SIG-M5 treated with dmso at 0.1 percent for 504 hours (cell line): Measurements from ENCODE around the gene P3H2.

Source experiments
- DNase-seq: peaks from one replicate; lab custom pipeline; 2025; ENCODE audit not compliant: unreplicated experiment; lab: John Stamatoyannopoulos, UW

The P3H2 gene

DNA sequence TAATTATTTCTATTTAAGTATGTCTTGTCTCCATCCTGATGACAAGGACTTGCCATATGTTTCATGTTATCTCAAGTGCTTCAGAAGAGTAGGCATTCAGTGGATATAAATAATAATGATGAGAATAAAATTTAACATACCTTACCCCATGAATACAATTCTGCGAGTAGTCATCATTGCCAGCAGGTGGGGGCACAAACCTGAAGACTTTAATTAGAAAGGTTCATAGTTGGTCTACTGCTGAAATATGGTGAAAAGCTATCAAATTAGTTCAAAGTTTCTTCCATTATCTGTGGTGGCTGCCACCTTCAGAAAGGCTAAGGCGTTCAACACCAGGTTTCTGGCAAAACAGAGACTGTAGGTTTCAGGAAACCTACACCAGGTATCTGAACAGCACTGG is 100.9 kb downstream of the P3H2 start:
- DNase-seq: no peak

DNA sequence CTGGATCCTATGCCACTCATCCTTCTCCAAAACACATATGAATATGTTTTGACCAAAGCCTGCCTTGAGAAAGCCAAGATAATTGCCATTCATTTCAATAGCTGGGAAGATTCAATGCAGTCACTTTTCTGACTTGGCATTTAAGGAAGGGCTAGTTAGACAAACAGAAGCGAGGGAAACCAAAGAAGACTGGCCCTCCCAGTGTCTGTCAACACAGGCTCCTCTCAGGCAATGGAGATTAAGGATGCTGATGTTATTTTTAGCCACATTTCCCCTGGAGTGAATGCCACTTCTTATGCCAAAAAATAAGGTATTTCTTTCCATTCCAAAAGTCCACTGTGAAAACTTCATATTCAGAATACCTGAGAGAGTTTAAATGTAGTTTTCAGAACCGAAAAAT is 101.7 kb downstream of the P3H2 start:
- DNase-seq: no peak

DNA sequence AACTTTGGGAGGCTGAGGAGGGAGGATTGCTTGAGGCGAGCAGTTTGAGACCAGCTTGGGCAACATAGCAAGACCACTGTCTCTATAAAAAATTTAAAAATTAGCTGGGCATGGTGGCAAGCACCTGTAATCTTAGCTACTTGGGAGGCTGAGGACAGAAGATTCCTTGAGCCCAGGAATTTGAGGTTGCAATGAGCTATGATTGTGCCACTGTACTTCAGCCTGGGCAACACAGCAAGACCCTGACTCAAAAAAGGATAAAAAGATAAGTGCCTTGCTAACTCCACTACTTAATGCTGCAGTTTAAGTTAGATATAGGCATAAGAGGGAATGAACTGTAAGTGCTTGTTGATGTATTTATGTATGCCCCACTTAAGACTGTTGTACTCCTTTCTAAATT is 102.2 kb downstream of the P3H2 start:
- no peak for DNase-seq

DNA sequence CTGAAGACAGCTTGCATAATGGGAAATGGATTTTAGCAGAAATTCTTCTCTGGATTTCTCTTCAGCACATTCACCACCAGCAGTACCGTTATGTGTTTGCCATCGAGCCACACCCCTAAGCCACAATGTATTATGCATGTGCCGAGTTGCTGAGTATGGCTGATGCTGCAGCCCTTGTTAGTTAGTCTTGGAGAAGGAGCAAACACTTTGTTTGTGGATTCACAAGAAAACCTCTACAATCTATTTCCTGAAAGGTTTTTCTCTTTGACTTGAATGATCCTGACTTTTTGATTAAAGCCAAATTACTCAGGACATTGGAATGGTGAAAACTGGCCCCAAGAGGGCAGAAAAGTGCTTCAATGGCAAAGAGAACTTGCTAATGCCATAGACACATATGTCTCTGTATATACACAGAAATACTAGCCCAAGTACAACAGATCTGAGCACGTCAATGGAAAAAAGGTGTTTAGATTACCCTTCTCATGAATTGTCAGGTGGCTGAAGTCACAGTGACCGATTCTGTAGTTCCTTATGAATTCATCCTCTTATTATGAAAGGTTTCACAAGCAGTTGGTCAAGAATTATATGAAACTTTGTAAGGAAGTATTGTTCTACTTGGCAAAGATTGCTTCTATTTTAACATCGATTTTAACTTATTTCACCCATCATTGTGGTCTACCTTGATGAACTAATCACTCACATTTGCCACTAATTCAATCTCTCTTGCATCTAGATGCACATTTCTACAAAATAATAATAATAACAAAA is 103.0 kb downstream of the P3H2 start:
- peak; percentile 6 for DNase-seq

DNA sequence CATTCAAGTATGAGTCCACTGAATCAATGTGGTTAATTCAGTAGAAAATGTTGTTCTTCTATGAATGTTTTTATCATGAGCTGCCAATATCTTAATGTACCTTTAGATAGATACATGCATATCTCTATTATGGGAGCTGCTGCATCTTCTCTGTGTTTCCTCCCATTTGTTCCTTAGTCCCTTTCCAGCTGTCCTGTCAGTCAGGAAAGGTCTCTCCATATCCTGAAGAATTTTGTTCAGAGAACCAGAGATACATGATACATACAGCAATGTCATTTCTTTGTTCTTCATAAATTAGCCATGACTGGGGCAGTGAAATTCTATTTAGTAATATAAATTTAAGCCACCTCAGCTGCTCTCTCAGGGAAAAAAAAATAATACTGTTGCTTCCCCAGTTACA is 103.7 kb downstream of the P3H2 start:
- DNase-seq: no peak

GRCh38 chr3:190014940-190015339 is 105.8 kb downstream of the P3H2 start:
- DNase-seq: no peak

DNA sequence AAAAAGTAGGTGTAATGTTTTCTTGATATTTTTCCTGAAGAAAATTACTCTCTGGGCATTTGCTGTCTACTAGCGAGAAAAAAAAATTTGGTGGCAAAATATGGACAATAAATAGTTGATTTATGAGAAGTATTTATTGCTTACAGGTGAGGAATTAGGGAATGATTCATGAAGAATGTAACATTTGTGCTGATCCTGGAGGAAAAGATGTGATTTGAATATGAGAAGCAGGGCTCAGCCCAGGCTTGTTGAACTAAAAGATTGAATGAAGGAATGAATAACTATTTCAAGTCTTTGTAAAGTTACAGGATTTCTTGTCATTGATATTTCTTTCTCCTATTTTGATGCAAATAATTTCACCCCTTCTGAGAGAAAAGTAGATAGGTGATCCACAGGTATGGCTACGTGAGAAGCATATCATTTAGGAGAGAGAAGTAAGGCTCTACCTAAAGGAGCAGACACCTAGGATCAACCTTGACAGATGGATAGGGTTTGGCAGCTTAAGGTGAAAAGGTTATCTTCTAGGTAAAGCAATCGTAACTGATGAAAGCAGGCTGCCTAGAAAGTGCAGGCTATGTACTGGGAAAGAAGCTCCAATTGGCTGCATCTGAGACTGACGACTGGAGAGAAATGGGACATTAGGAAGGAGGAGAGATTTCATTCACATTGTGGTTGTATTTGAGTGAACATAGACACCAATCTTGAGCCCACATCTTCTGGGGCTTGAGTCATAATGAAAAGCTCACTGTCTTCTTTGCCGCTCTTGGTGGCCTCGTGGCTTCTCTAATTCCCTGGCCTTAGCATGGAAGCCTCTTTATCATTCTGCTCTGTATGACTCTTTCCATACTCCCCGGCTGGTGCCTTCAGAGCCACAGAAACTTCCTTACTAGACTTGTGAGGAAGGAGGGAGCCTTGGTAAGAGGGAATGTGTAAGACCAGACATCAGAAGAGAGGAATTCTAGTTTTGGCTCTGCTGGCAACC is 106.5 kb downstream of the P3H2 start:
- no peak for DNase-seq

DNA sequence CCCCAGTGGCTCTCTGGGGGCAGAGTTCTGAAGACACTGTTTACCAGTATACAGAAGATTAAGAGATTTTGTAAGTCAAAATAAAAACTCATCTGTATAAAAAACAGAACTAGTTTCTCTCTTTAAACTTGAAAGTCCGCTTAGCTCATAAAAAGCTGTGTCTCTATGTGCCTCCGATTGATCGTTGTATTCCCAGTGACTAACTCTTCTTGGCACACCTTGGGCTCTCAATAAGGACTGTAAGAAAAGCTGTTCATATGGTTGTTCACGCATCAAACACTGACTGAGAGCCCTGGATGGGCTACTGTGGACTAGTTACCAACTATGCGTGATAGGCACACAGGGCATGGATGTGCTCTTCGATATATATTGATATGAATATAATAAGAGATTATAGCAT is 107.9 kb downstream of the P3H2 start:
- DNase-seq: no peak

DNA sequence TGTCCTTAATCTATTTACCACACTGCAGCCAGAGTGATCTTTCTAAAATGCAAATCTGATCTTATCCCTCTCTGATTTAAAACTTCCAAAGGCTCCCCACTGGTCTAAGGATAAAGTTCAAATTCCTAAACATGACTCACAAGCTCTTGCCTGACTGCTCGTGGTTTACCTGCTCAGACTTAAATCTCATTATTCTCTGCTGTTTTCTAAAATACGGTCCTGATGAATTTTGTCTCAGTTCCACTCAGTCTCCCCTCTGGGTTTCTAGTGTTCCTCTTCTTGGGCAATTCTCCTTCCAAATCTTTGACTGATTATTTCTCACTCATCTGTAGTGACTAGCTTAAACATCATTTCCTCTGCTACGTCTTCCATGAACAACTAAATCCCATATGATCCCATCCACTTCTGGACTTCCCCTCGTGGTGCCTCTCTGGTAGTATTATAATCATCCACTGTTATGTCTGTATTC is 108.3 kb downstream of the P3H2 start:
- DNase-seq: no peak

DNA sequence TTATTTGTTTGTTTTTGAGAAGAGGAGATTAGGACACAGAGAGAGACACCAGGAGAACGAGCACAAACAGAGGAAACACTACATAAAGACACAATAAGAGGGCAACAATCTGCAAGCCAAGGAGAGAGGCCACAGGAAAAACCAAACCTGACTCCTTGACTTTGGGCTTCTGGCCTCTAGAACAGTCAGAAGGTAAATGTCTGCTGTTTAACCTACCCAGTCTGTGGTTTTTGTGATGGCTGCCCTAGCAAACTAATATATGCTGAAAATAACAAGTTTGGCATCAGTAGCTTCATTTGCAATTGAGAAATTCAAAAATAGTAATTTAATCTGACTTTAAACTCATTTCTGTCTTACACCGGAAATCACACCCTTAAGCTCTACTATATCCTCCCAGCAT is 110.2 kb downstream of the P3H2 start:
- DNase-seq: no peak

- DNase-seq: no peak
These were observed 111.1 kb downstream of the P3H2 start for GRCh38 chr3:190009614-190010013.

DNA sequence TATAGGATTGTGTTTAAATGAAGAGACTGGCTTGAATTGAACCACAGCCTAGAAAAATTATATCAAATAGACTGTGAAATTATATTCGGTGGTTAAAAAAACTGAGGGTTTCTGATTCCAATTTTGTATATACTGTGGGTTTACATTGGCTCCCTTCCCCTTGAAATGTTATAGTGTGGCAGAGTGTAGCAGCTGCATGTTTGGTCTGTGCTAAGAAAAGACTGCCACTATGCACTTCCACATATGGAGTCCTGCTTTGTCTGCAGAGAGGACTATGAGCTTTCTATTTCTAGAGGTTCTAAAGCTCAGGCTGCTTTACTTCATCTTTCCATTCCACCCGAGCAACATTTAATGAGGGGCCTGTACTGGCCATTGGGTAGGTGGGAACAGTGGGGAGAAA is 112.3 kb downstream of the P3H2 start:
- no peak for DNase-seq

GRCh38 chr3:190005343-190006113 is 115.2 kb downstream of the P3H2 start:
- no peak for DNase-seq

- no peak for DNase-seq
These were observed 116.0 kb downstream of the P3H2 start for GRCh38 chr3:190004656-190005055.

- DNase-seq: no peak
These were observed 117.0 kb downstream of the P3H2 start for GRCh38 chr3:190003681-190004123.

GRCh38 chr3:190003068-190003467 is 117.6 kb downstream of the P3H2 start:
- DNase-seq: no peak

GRCh38 chr3:190001426-190001825 is 119.3 kb downstream of the P3H2 start:
- DNase-seq: no peak

DNA sequence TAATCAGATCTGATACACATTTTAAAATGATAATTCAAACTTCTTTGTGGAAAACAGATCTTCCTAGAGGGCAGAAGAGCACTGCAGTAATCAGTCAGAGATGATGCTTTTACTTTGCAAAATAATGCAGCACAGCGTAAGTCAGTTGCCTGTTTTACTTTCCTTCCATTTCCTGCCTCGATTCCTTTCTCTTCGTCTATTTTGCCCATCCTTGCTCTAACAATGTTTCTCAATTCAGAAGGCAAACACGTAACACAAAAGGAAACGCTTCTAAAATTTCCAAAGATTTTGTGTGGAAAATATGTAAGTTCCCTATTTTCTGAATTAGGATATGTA is 119.9 kb downstream of the P3H2 start:
- DNase-seq: no peak

DNA sequence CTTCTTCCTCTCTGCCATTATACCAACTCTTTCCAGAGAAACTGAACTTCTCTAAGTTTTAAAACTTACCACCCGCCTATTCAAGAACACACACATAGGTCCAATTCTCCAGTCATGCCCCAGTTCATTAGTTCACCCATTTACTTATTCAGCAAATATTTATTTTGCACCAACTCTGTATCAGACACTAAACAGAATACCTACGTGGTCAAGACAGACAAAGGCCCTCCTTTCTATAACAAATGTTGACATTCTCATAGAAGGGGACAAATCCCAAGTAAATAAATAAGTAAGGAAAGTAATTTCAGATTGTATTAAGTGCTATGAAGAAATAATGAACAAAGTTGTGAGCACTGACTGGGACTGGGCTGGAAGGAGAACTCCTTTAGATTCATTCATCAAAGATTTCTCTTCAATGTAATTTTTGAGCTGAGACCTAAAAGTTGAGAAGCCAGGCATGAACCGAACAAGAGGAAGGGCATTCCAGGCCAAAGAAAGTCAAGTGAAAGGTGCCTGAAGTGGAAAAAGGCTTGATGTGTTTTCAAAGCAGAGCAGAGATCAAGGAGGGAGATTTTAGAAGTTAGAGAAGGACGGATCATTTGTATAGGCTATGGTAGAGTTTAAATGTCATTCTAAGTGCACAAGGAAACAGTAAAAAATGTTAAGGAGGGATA is 120.4 kb downstream of the P3H2 start:
- DNase-seq: no peak

DNA sequence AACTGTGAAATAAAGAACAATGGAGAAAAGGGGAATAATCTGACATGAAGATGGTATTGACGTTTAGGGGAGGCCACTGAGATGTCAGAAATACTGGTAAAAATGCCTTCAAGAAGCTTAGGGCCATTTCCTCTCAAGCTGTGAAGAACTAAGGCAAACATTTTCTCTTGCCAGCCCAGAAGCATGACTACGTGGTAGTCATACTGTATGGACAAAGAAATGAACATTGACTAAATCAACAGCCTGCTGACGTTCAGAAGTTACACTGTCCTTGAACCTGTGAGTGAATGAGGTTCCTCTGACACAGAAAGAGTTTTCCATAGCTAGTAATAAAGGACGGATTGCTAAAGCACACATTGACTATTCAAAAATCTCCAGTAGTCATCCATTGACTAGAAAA is 121.0 kb downstream of the P3H2 start:
- DNase-seq: no peak

- DNase-seq: no peak
These were observed 125.6 kb downstream of the P3H2 start for GRCh38 chr3:189995129-189995528.
